ENCODE results near the gene SERPINB5. TPM values are rescaled to one million over a fixed set of nuclear protein-coding genes. Genes with fewer than 3 reads are reported as not detected.

The SERPINB5 gene
- total and polyA plus RNA-seq, 2 of the 13 experiments (the other 11 are each of a cell fraction or from before 2014, with no cell fraction given), result not detected

DNA sequence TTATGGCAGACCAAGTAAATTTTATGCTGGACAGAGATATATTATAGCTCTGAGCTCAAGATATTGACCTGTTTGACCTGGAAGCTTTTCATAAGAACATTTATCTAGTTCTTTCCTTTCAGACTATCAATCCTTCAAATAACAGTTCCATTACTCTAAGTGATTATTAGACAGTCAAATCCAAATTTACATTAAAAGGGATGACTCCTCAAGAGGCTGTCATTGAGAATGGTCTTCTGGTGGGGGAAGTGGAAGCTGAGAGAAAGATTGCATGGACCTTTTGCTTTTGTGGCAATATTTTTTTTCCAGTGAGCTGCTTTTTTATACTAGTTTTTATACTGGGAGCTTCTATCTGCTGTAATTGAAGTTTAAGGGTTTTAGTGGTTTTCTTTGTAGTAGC is 50.5 kb downstream of the SERPINB5 start (continued):
- TF ChIP-seq, protein P1, sequence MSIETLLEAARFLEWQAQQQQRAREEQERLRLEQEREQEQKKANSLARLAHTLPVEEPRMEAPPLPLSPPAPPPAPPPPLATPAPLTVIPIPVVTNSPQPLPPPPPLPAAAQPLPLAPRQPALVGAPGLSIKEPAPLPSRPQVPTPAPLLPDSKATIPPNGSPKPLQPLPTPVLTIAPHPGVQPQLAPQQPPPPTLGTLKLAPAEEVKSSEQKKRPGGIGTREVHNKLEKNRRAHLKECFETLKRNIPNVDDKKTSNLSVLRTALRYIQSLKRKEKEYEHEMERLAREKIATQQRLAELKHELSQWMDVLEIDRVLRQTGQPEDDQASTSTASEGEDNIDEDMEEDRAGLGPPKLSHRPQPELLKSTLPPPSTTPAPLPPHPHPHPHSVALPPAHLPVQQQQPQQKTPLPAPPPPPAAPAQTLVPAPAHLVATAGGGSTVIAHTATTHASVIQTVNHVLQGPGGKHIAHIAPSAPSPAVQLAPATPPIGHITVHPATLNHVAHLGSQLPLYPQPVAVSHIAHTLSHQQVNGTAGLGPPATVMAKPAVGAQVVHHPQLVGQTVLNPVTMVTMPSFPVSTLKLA (IDR thresholded peaks at IDR 0.05), result no peak
- TF ChIP-seq, protein P2, sequence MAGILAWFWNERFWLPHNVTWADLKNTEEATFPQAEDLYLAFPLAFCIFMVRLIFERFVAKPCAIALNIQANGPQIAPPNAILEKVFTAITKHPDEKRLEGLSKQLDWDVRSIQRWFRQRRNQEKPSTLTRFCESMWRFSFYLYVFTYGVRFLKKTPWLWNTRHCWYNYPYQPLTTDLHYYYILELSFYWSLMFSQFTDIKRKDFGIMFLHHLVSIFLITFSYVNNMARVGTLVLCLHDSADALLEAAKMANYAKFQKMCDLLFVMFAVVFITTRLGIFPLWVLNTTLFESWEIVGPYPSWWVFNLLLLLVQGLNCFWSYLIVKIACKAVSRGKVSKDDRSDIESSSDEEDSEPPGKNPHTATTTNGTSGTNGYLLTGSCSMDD (CRISPR knock-in tag; IDR thresholded peaks at IDR 0.05), result no peak
- no peak for TF ChIP-seq PRDM4 (CRISPR knock-in tag; IDR thresholded peaks at IDR 0.05; ENCODE audit: borderline replicate concordance)

DNA sequence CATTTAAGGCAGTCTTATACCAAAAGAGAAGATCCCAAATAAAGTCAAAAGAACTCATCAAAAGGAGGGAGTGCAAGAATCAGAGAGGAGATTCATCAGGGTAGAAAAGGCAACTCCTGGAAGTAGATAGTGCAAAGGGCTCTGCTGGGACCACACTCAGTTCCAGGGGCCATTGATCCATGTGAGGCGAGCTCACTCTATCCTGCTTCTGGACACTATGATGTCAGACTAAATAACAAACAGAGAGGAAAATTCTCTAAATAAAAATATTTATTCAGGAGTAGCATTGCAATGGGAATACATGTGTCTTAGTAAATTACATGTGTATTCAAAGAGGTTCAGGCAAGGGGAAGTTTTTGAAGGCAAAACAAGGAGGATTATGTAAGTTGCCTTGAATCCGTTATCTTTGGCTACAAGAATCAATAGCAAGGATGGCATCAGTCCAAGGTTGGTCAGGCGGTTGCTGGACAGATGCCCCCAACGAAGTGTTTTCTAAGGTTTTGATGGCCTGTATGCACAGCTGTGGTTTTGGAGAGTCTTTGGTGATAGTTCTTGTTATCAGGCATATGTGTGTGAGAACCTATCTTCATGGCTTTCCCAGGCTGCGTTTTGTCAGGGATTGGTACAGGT is 52.2 kb downstream of the SERPINB5 start:
- ATAC-seq, result no peak
- intact Hi-C loops (cut with micrococcal nuclease; ENCODE audit: unreplicated experiment), result no loop called here
- DNase-seq (ENCODE audit: low spot score), result no peak
- no peaks in the 10 kb centered on the region for H4K20me1 ChIP-seq (ENCODE audit: insufficient read depth, low read length)
- no peak for FAIRE-seq
- TF ChIP-seq MAZ (IDR thresholded peaks at IDR 0.05; ENCODE audit: borderline replicate concordance, low read depth, low read length), result no peak
- no peak for TF ChIP-seq MAZ (CRISPR knock-in tag; IDR thresholded peaks at IDR 0.05; ENCODE audit: low read depth)
- TF ChIP-seq SETDB1 (CRISPR knock-in tag; IDR thresholded peaks at IDR 0.05; ENCODE audit: borderline replicate concordance), result no peak
- no peak for TF ChIP-seq ZNF264 (CRISPR knock-in tag; IDR thresholded peaks at IDR 0.05)
- no peaks in the 10 kb centered on the region for H3K27me3 ChIP-seq (ENCODE audit: control insufficient read depth in 1 of 2, insufficient read depth in 2 of 2, low read length in 2 of 2)
- 3% methylated on average over 4 of the region's 5 CpGs for WGBS (ENCODE audit: low lambda C conversion rate)
- BruUV-seq (replicated peaks), result no TSS peak
- H2AFZ ChIP-seq (ENCODE audit: low read length), result no peak overlapping the region
- H3K79me2 ChIP-seq (ENCODE audit: insufficient read depth, low read length), result no peaks in the 10 kb centered on the region
- no peak overlapping the region for H3K4me2 ChIP-seq (ENCODE audit: low read depth, low read length)
- H3K9ac ChIP-seq (ENCODE audit: insufficient read depth, low read depth, low read length), result no peak overlapping the region
- no peak overlapping the region for H3K27ac ChIP-seq (ENCODE audit: extremely low read length, insufficient read depth, low read length)
- no peaks in the 10 kb centered on the region for H3K36me3 ChIP-seq (replicated peaks in 1 of 2; ENCODE audit: control insufficient read depth in 1 of 2, insufficient read depth in 2 of 2, low read length in 2 of 2)
- ChIA-PET POLR2A (no interaction called here), CTCF (ENCODE audit: low intra/inter-chr PET ratio, low total read pairs) (no interaction called here)
- no peaks in the 10 kb centered on the region for H3K9me3 ChIP-seq (ENCODE audit: low read length)
- in situ Hi-C loops (cut with HindIII; ENCODE audit: extremely low pct_ligation_motif_present, low pct_unique_long_range_greater_than_20kb), result no loop called here
- H3K4me3 ChIP-seq (replicated peaks in 1 of 3; ENCODE audit: insufficient read depth in 1 of 3, low read depth in 2 of 3, low read length in 3 of 3), result no peak overlapping the region
- H3K4me1 ChIP-seq (ENCODE audit: insufficient read depth, low read length), result no peaks in the 10 kb centered on the region
